ENCODE measurements around the gene ERFE. TPM values are rescaled to one million over a fixed set of nuclear protein-coding genes. Genes with fewer than 3 reads are reported as not detected.

ERFE gene
- total and polyA plus RNA-seq, 4 donors: 0.79 to 2.9 (median 2.1) TPM

GRCh38 chr2:238145851-238146250, 12.9 kb upstream of the ERFE start:
- WGBS (ENCODE audit: insufficient coverage): 81% methylated on average over 12 of the region's 12 CpGs
- H3K4me3 ChIP-seq (ENCODE audit: low read depth, low read length): no peak overlapping the region
- DNase-seq (ENCODE audit: low read depth in 4 of 6, low spot score in 6 of 6): no peak

GRCh38 chr2:238146884-238147544, 11.8 kb upstream of the ERFE start:
- H3K4me1 ChIP-seq (ENCODE audit: control insufficient read depth, insufficient read depth, low read length): peaks cover 6% of the 10 kb centered on the region
- no peak overlapping the region for H3K4me3 ChIP-seq (ENCODE audit: low read depth, low read length)
- no peaks in the 10 kb centered on the region for H3K36me3 ChIP-seq (ENCODE audit: control insufficient read depth, insufficient read depth, low read length)
- no peaks in the 10 kb centered on the region for H3K9me3 ChIP-seq (ENCODE audit: control insufficient read depth, insufficient read depth, low read length)
- H3K27me3 ChIP-seq (ENCODE audit: control insufficient read depth, insufficient read depth, low read length): no peaks in the 10 kb centered on the region
- H3K27ac ChIP-seq (ENCODE audit: low read depth, low read length): no peak overlapping the region
- DNase-seq (ENCODE audit: low read depth in 4 of 6, low spot score in 6 of 6): no peak
- WGBS (ENCODE audit: insufficient coverage): 88% methylated on average over 9 of the region's 13 CpGs

More at GRCh38 chr2:238145851-238146250, 12.9 kb upstream of the ERFE start:
- H3K27ac ChIP-seq (ENCODE audit: low read depth, low read length): no peak overlapping the region
- no peaks in the 10 kb centered on the region for H3K9me3 ChIP-seq (ENCODE audit: control insufficient read depth, insufficient read depth, low read length)
- H3K4me1 ChIP-seq (ENCODE audit: control insufficient read depth, insufficient read depth, low read length): peaks cover 6% of the 10 kb centered on the region
- H3K27me3 ChIP-seq (ENCODE audit: control insufficient read depth, insufficient read depth, low read length): no peaks in the 10 kb centered on the region
- H3K36me3 ChIP-seq (ENCODE audit: control insufficient read depth, insufficient read depth, low read length): peaks cover 1% of the 10 kb centered on the region

GRCh38 chr2:238148981-238149380, 9.8 kb upstream of the ERFE start:
- no peak for DNase-seq (ENCODE audit: low read depth in 4 of 6, low spot score in 6 of 6)
- H3K9me3 ChIP-seq (ENCODE audit: control insufficient read depth, insufficient read depth, low read length): no peaks in the 10 kb centered on the region
- WGBS (ENCODE audit: insufficient coverage): 97% methylated on average over 14 of the region's 15 CpGs

GRCh38 chr2:238149841-238150572, 8.8 kb upstream of the ERFE start:
- Histone ChIP-seq H3K4me3 (ENCODE audit: low read depth, low read length) (no peak overlapping the region), H3K27me3 (ENCODE audit: control insufficient read depth, insufficient read depth, low read length) (no peaks in the 10 kb centered on the region), H3K27ac (ENCODE audit: low read depth, low read length) (no peak overlapping the region), H3K36me3 (ENCODE audit: control insufficient read depth, insufficient read depth, low read length) (no peaks in the 10 kb centered on the region), H3K9me3 (ENCODE audit: control insufficient read depth, insufficient read depth, low read length) (no peaks in the 10 kb centered on the region), H3K4me1 (ENCODE audit: control insufficient read depth, insufficient read depth, low read length) (no peaks in the 10 kb centered on the region)
- DNase-seq (ENCODE audit: low read depth in 4 of 6, low spot score in 6 of 6): no peak
- WGBS (ENCODE audit: insufficient coverage): 72% methylated on average over 13 of the region's 14 CpGs

More at GRCh38 chr2:238148981-238149380, 9.8 kb upstream of the ERFE start:
- H3K4me3 ChIP-seq (ENCODE audit: low read depth, low read length): no peak overlapping the region
- H3K27me3 ChIP-seq (ENCODE audit: control insufficient read depth, insufficient read depth, low read length): no peaks in the 10 kb centered on the region
- no peaks in the 10 kb centered on the region for H3K4me1 ChIP-seq (ENCODE audit: control insufficient read depth, insufficient read depth, low read length)
- H3K36me3 ChIP-seq (ENCODE audit: control insufficient read depth, insufficient read depth, low read length): no peaks in the 10 kb centered on the region
- H3K27ac ChIP-seq (ENCODE audit: low read depth, low read length): no peak overlapping the region

- DNase-seq (ENCODE audit: low read depth in 4 of 6, low spot score in 6 of 6): no peak
- no peaks in the 10 kb centered on the region for H3K4me1 ChIP-seq (ENCODE audit: control insufficient read depth, insufficient read depth, low read length)
- H3K4me3 ChIP-seq (ENCODE audit: low read depth, low read length): no peak overlapping the region
- 92% methylated on average over 25 of the region's 25 CpGs for WGBS (ENCODE audit: insufficient coverage)
- no peaks in the 10 kb centered on the region for H3K9me3 ChIP-seq (ENCODE audit: control insufficient read depth, insufficient read depth, low read length)
- no peak overlapping the region for H3K27ac ChIP-seq (ENCODE audit: low read depth, low read length)
- H3K27me3 ChIP-seq (ENCODE audit: control insufficient read depth, insufficient read depth, low read length): no peaks in the 10 kb centered on the region
- H3K36me3 ChIP-seq (ENCODE audit: control insufficient read depth, insufficient read depth, low read length): no peaks in the 10 kb centered on the region
Observed at GRCh38 chr2:238150686-238151085, 8.1 kb upstream of the ERFE start.

GRCh38 chr2:238151205-238151604, 7.6 kb upstream of the ERFE start:
- H3K4me3 ChIP-seq (ENCODE audit: low read depth, low read length): no peak overlapping the region
- DNase-seq (ENCODE audit: low read depth in 4 of 6, low spot score in 6 of 6): no peak
- H3K9me3 ChIP-seq (ENCODE audit: control insufficient read depth, insufficient read depth, low read length): no peaks in the 10 kb centered on the region
- whole genome bisulfite sequencing (ENCODE audit: insufficient coverage): 87% methylated on average over 13 of the region's 13 CpGs
- H3K27me3 ChIP-seq (ENCODE audit: control insufficient read depth, insufficient read depth, low read length): no peaks in the 10 kb centered on the region
- no peaks in the 10 kb centered on the region for H3K4me1 ChIP-seq (ENCODE audit: control insufficient read depth, insufficient read depth, low read length)
- no peak overlapping the region for H3K27ac ChIP-seq (ENCODE audit: low read depth, low read length)
- no peaks in the 10 kb centered on the region for H3K36me3 ChIP-seq (ENCODE audit: control insufficient read depth, insufficient read depth, low read length)

GRCh38 chr2:238151628-238152235, 7.0 kb upstream of the ERFE start:
- no peak overlapping the region for H3K4me3 ChIP-seq (ENCODE audit: low read depth, low read length)
- no peak overlapping the region for H3K27ac ChIP-seq (ENCODE audit: low read depth, low read length)
- H3K36me3 ChIP-seq (ENCODE audit: control insufficient read depth, insufficient read depth, low read length): no peaks in the 10 kb centered on the region
- 70% methylated on average over 13 of the region's 16 CpGs for WGBS (ENCODE audit: insufficient coverage)
- no peaks in the 10 kb centered on the region for H3K9me3 ChIP-seq (ENCODE audit: control insufficient read depth, insufficient read depth, low read length)
- H3K4me1 ChIP-seq (ENCODE audit: control insufficient read depth, insufficient read depth, low read length): no peaks in the 10 kb centered on the region
- H3K27me3 ChIP-seq (ENCODE audit: control insufficient read depth, insufficient read depth, low read length): no peaks in the 10 kb centered on the region
- no peak for DNase-seq (ENCODE audit: low read depth in 4 of 6, low spot score in 6 of 6)

GRCh38 chr2:238152771-238153688, 5.7 kb upstream of the ERFE start:
- Histone ChIP-seq H3K27ac (ENCODE audit: low read depth, low read length) (no peak overlapping the region), H3K4me1 (ENCODE audit: control insufficient read depth, insufficient read depth, low read length) (peaks cover under 1% of the 10 kb centered on the region)

GRCh38 chr2:238154570-238154969, 4.2 kb upstream of the ERFE start:
- peaks cover 11% of the 10 kb centered on the region for H3K4me1 ChIP-seq (ENCODE audit: control insufficient read depth, insufficient read depth, low read length)
- H3K27ac ChIP-seq (ENCODE audit: low read depth, low read length): no peak overlapping the region
- no peaks in the 10 kb centered on the region for H3K9me3 ChIP-seq (ENCODE audit: control insufficient read depth, insufficient read depth, low read length)
- H3K36me3 ChIP-seq (ENCODE audit: control insufficient read depth, insufficient read depth, low read length): no peaks in the 10 kb centered on the region
- no peak for DNase-seq (ENCODE audit: low read depth in 4 of 6, low spot score in 6 of 6)
- H3K27me3 ChIP-seq (ENCODE audit: control insufficient read depth, insufficient read depth, low read length): peaks cover 14% of the 10 kb centered on the region
- no peak overlapping the region for H3K4me3 ChIP-seq (ENCODE audit: low read depth, low read length)
- 95% methylated on average over 7 of the region's 10 CpGs for WGBS (ENCODE audit: insufficient coverage)

More at GRCh38 chr2:238152771-238153688, 5.7 kb upstream of the ERFE start:
- Histone ChIP-seq H3K27me3 (ENCODE audit: control insufficient read depth, insufficient read depth, low read length) (peaks cover 4% of the 10 kb centered on the region), H3K36me3 (ENCODE audit: control insufficient read depth, insufficient read depth, low read length) (no peaks in the 10 kb centered on the region), H3K4me3 (ENCODE audit: low read depth, low read length) (no peak overlapping the region), H3K9me3 (ENCODE audit: control insufficient read depth, insufficient read depth, low read length) (no peaks in the 10 kb centered on the region)
- DNase-seq (ENCODE audit: low read depth in 4 of 6, low spot score in 6 of 6): no peak
- 88% methylated on average over 18 of the region's 22 CpGs for WGBS (ENCODE audit: insufficient coverage)

Measured in spinal cord (tissue), 10 donors.